GM23338 (cell line): ENCODE data around the gene KRT32.

Source experiments
- CTCF ChIP-seq, 2 experiments: fragments of 200-600 bp in 1 of 2; sonication (generic) in 1 of 2; conservative IDR thresholded peaks; 2 replicates each; pipeline versions ENCODE4 v1.5.1 to v1.6.1; 2016 to 2017; ENCODE audit warnings: antibody characterized with exemption in 2 of 2, low read depth in 2 of 2, mild to moderate bottlenecking in 2 of 2, moderate library complexity in 1 of 2
- EZH2 ChIP-seq: fragments of 200-600 bp; sonication (generic); IDR thresholded peaks from one replicate; pipeline ENCODE4 v1.8.0; 2017; ENCODE audit warnings: antibody characterized with exemption, mild to moderate bottlenecking, low read depth; ENCODE audit not compliant: unreplicated experiment
- EZH2phosphoT487 ChIP-seq: fragments of 200-600 bp; sonication (generic); IDR thresholded peaks from one replicate; pipeline ENCODE4 v1.8.1; 2018; ENCODE audit warnings: antibody characterized with exemption; ENCODE audit not compliant: unreplicated experiment
- POLR2AphosphoS5 ChIP-seq: IDR thresholded peaks from 2 replicates; pipeline ENCODE4 v1.6.1; 2016; ENCODE audit warnings: antibody characterized with exemption, low read depth
- ZNF114 ChIP-seq: fragments of 250-450 bp; sonication (Bioruptor Pico); IDR thresholded peaks from 2 replicates; pipeline ENCODE4 v1.5.0; 2020; ENCODE audit warnings: mild to moderate bottlenecking, moderate library complexity

GRCh38 chr17:41496803-41497484 lies 29.8 kb upstream of the KRT32 start:
- TF ChIP-seq CTCF (conservative IDR thresholded peaks at IDR 0.05; ENCODE audit: low read depth in 2 of 2) (peak; percentile 70 to 91), ZNF114 (no peak), EZH2 (no peak), POLR2AphosphoS5 (no peak), EZH2phosphoT487 (no peak)
